Measurements from ENCODE around the gene NCEH1.
"Not testable (repeated sequence)": the region's sequence is repeated elsewhere in the genome, so short reads cannot be mapped to it uniquely, and the experiment has no call there.

Gene NCEH1

DNA sequence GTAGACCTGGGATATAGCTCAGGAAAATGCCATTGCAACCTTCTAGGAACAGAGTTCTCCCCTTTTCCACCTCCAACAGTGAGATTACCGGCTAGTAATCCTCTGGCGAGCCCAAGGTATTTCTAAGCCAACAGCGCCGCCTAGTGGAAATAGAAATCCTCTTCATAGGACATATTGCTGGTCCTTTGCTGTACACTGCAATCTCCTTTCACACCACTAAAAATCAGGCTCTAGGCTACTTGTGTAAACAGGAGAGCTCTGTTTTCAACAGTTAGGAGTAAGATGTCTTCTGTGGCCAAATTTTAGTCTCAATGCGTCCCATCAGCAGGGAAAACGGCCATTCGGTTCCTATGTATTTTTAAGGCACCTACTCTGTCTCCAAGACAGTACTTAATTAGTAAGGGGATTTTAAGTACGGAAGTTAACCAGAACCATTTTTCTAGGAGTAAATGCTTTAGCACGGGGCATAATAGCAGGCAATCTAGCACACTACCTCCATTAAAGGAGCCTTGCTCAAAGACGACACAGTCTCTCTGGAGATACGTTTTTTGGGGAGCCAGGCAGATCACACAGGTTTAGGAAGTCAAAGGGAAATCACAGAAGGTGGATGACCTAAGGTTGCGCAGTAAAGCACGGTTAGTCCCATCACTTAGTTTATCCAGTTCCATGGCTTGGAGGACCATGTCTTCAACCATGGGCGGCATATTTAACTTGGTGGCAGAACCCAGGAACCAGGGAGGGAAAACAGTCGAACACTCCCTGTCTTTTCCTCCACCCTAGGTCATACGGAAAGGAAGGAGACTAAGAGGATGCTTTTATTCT, 43.8 kb downstream of the NCEH1 start:
- DNase-seq (ENCODE audit: low spot score), result peak; percentile 63
- TF ChIP-seq, protein P1, sequence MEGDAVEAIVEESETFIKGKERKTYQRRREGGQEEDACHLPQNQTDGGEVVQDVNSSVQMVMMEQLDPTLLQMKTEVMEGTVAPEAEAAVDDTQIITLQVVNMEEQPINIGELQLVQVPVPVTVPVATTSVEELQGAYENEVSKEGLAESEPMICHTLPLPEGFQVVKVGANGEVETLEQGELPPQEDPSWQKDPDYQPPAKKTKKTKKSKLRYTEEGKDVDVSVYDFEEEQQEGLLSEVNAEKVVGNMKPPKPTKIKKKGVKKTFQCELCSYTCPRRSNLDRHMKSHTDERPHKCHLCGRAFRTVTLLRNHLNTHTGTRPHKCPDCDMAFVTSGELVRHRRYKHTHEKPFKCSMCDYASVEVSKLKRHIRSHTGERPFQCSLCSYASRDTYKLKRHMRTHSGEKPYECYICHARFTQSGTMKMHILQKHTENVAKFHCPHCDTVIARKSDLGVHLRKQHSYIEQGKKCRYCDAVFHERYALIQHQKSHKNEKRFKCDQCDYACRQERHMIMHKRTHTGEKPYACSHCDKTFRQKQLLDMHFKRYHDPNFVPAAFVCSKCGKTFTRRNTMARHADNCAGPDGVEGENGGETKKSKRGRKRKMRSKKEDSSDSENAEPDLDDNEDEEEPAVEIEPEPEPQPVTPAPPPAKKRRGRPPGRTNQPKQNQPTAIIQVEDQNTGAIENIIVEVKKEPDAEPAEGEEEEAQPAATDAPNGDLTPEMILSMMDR (IDR thresholded peaks at IDR 0.05; ENCODE audit: extremely low read depth, insufficient read depth, missing control alignments), result peak; percentile 83
- in situ Hi-C loops (cut with MboI; ENCODE audit: low pct_unique_long_range_greater_than_20kb, low sequenced_read_pairs, unreplicated experiment), result no loop called here

DNA sequence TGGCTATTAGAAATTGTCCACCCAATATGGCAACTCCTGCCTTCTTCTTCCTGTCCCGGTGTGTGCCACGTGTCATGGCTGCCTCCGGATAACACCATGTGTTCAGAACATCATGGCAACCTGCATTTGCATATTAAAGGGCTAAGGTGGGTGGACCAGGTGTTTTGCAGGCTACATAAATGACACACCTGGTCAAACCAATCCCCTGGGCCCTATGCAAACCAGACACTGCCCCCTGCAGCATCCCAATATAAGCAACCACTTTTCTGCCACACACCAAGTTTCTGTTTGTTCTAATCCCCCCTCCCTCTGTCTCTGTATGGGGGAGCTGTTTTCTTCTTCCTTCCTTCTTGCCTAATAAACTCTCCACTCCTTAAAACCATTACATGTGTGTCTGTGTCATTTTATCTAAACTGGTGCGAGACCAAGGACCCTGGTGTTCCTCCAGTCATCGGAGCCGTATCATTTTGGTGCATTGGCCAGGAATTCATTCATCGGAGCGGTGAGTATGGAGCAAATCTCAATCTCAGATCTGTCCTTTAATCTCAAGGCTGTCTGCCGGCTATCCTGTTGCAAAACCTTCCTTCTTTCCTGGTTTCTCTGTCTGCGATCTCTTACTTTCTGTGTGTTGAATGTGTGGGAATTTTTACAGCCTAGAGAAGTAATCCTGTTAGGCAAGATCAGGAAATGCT, 44.5 kb downstream of the NCEH1 start:
- in situ Hi-C loops (cut with MboI; ENCODE audit: low pct_unique_long_range_greater_than_20kb, low sequenced_read_pairs, unreplicated experiment), result no loop called here
- TF ChIP-seq, protein P1 (IDR thresholded peaks at IDR 0.05; ENCODE audit: extremely low read depth, insufficient read depth, missing control alignments), result peak; percentile 21

DNA sequence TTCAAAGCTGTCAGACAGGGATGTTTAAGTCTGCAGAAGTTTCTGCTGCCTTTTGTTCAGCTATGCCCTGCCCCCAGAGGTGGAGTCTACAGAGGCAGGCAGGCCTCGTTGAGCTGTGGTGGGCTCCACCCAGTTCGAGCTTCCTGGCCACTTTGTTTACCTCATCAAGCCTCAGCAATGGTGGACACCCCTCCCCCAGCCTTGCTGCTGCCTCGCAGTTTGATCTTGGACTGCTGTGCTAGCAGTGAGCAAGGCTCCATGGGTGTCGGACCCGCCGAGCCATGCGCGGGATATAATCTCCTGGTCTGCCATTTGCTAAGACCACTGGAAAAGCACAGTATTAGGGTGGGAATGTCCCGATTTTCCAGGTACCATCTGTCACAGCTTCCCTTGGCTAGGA, 45.4 kb downstream of the NCEH1 start:
- DNase-seq (ENCODE audit: low spot score); in situ Hi-C loops (cut with MboI; ENCODE audit: low pct_unique_long_range_greater_than_20kb, low sequenced_read_pairs, unreplicated experiment): not testable (repeated sequence)

More for the DNA sequence above, 44.5 kb downstream of the NCEH1 start:
- DNase-seq (ENCODE audit: low spot score), result no peak

DNA sequence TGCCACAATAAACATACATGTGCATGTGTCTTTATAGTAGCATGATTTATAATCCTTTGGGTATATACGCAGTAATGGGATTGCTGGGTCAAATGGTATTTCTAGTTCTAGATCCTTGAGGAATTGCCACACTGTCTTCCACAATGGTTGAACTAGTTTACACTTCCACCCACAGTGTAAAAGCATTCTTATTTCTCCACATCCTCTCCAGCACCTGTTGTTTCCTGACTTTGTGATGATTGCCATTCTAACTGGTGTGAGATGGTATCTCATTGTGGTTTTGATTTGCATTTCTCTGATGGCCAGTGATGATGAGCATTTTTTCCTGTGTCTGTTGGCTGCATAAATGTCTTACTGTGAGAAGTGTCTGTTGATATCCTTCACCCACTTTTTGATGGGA, 50.4 kb downstream of the NCEH1 start:
- DNase-seq (ENCODE audit: low spot score); in situ Hi-C loops (cut with MboI; ENCODE audit: low pct_unique_long_range_greater_than_20kb, low sequenced_read_pairs, unreplicated experiment): not testable (repeated sequence)

DNA sequence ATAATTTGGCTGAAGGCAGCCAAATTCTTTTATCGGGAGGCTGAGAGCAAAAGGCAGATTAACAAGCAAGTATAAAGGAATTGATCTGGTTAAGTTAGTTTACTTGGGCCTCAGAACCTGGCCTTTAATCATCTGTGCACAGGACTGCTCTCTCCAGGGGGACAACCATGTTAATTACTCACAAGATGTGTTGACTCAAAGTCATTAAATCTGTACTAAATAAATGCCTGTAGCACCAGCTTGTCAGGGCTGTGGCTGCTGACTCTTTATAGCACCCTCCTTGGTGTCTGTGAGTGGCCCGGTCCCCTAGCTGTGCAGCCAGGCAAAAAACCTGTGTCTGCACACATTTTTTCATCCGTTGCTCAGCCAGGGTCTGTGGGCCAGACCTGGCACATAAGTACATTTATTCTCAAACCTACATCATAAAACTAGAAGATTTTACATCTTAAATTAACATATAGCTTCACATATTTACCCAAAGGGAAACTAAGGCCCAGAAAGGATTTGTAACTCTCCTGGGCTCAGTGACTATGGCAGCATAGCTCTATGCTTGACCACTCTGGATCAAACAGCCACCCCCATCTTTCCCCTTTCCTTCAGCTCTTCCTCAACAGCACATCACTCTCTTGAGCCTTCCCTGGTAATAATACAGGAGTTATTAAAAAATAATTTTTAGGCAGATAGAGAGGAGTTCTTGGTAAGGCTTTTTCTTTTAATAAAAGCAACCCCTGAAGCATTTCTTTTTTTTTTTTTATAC, 51.4 kb downstream of the NCEH1 start:
- TF ChIP-seq, protein P1 (IDR thresholded peaks at IDR 0.05; ENCODE audit: extremely low read depth, insufficient read depth, missing control alignments), result no peak
- in situ Hi-C loops (cut with MboI; ENCODE audit: low pct_unique_long_range_greater_than_20kb, low sequenced_read_pairs, unreplicated experiment), result no loop called here
- DNase-seq (ENCODE audit: low spot score), result no peak

DNA sequence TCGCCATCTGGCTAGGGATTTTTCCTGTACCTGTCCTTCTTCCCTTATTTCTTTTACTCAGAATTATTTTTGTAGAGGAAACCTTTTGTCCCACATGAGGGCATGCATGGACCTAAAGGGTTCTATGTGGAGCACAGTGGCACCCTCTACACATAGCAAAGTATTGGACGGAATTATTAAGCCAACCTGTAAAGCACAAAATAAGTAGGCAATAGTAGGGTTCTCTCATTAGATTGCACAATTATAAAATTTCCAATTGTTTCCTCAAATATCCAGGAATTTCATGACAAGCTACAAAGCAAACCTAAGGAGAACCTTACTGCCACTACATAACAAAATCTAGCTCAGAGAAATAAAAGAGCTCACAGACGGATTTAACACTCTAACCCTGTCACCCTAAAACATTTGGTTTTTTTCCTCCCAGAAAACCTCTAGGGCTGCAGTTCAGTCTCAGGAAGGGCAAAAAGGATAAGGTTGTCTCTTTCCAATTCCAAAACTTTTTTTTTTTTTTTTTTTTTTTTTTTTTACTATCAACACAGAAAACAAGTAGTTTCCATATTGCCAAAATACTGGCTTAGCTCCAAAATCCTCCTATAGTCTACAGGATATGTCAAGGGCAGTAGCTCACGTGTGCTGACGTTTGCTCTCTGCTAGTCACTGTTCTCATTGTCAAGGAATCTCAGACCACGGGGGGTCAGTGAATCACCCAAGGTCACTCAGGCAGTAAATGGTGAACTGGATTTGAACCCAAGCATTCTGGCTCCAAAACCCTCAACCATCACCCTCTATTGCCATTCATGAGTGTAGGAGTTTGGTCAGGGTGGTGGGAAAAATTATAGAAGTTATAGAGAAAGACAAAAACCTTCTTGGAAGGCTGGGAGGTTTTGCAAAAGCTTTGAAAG, 52.3 kb downstream of the NCEH1 start:
- no peak for DNase-seq (ENCODE audit: low spot score)
- in situ Hi-C loops (cut with MboI; ENCODE audit: low pct_unique_long_range_greater_than_20kb, low sequenced_read_pairs, unreplicated experiment), result no loop called here
- TF ChIP-seq, protein P1 (IDR thresholded peaks at IDR 0.05; ENCODE audit: extremely low read depth, insufficient read depth, missing control alignments), result no peak

DNA sequence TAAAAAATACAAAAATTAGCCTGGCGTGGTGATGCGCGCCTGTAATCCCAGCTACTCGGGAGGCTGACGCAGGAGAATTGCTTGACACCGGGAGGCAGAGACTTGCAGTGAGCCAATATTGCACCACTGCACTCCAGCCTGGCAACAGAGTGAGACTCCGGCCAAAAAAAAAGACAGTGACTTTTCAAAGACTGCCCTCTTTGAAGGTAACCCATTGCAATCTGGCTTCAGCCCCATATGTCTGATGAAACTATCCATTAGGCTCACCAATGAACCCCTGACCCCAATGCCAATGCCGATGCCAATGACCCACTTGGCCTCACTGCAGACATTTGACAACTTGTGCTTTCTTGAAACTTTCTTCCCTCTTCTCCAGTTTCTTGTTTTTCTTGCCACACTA, 54.3 kb downstream of the NCEH1 start:
- in situ Hi-C loops (cut with MboI; ENCODE audit: low pct_unique_long_range_greater_than_20kb, low sequenced_read_pairs, unreplicated experiment), result no loop called here
- TF ChIP-seq, protein P1 (IDR thresholded peaks at IDR 0.05; ENCODE audit: extremely low read depth, insufficient read depth, missing control alignments), result no peak
- no peak for DNase-seq (ENCODE audit: low spot score)

Measured in GM13977 (cell line).